Measurements from ENCODE around the gene C1QTNF1.

C1QTNF1 gene

DNA sequence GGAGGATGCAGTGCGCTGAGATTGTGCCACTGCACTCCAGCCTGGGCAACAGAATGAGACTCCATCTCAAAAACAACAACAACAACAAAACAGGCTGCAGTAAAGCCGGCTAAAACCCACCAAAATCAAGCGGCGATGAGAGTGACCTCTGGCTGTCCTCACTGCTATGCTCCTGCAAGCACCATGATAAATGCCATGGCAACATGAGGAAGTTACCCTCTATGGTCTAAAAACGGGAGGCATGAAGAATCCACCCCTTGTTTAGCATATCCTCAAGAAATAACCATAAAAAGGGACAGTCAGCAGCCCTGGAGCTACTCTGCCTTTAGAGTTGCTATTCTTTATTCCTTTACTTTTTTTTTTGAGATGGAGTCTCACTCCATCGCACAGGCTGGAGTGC, 35.8 kb upstream of the C1QTNF1 start:
- no peak for ATAC-seq
- no peak for DNase-seq
- H3K27ac Mint-ChIP-seq = no peak overlapping the region
- peaks cover 15% of the 10 kb centered on the region for H3K4me1 Mint-ChIP-seq
- no peaks in the 10 kb centered on the region for H3K9me3 Mint-ChIP-seq
- H3K36me3 Mint-ChIP-seq (ENCODE audit: low read depth) = peaks cover 19% of the 10 kb centered on the region
- no peaks in the 10 kb centered on the region for H3K27me3 Mint-ChIP-seq
- H3K4me3 Mint-ChIP-seq = no peak overlapping the region

DNA sequence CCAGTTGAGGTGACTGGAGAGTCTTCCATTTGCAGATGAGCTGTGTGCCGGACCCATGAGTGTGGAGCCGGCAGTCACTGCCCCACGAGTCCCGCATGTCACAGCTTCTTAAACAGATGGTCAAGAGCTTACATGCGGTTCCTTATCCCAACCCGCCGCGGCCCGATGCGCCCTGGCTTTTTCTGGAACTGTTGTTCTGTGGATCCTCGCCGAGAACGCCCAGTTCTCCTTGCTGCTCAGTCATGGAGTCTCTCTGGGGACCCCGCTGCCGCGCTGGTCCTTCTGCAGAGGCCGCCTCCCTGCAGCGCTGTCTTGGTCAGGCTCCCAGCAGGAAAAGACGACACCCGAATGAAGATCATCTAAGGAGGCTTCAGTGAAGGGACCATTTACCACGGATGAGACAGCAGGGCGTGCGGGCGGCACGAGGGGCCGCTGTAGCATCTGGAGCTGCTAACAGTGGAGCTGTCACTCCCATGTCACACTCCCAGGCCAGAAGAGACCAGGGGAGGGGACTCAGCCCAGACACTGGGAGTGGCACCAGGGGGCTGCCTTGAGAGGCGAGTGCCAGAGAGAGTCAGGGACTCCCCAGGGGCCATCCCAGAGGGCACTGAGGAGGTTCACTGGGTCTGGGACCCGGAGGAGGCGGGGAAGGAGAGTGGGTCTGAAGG, 33.5 kb upstream of the C1QTNF1 start:
- no peaks in the 10 kb centered on the region for H3K27me3 Mint-ChIP-seq
- H3K4me1 Mint-ChIP-seq = peaks cover 15% of the 10 kb centered on the region
- no peaks in the 10 kb centered on the region for H3K9me3 Mint-ChIP-seq
- no peak overlapping the region for H3K27ac Mint-ChIP-seq
- ATAC-seq (no peak), DNase-seq (no peak)
- H3K36me3 Mint-ChIP-seq (ENCODE audit: low read depth) = peaks cover 20% of the 10 kb centered on the region
- no peak overlapping the region for H3K4me3 Mint-ChIP-seq

DNA sequence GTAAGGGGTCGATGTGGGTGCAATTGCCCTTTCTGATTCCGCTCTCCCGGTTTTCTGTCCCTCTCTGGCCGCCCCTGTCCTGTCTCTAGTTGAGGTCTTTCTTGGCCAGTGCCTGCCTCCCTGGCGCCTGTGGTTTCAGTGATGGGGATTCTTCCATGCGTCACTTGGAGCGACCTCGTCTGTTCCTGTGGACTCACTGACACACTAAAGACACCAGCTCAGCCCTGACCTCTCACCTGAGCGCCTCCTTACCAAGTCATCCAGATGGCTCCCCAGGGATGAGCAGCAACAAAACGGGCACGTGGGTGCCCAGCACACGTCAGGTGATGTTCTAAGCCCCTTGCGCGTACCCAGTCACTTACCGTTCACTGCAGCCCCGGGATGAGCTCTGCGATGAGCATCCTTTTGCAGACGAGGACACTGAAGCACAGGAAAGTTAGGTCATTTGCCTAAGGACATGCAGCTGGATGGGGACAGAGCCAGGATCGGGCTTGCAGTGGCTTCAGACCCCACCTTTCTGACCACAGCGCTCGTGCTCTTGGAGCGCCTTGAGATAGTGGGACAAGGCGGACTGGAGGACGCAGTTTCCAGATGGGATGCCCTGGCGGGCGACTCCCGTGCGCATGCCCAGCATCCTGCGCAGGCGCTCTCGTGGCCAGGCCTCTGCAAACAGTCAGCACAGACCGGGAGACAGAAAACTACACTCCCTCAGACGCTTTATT, 32.8 kb upstream of the C1QTNF1 start:
- Mint-ChIP-seq H3K27ac (no peak overlapping the region), H3K36me3 (ENCODE audit: low read depth) (peaks cover 23% of the 10 kb centered on the region), H3K4me1 (peaks cover 10% of the 10 kb centered on the region), H3K4me3 (no peak overlapping the region), H3K27me3 (no peaks in the 10 kb centered on the region), H3K9me3 (no peaks in the 10 kb centered on the region)
- ATAC-seq (no peak), DNase-seq (no peak)

DNA sequence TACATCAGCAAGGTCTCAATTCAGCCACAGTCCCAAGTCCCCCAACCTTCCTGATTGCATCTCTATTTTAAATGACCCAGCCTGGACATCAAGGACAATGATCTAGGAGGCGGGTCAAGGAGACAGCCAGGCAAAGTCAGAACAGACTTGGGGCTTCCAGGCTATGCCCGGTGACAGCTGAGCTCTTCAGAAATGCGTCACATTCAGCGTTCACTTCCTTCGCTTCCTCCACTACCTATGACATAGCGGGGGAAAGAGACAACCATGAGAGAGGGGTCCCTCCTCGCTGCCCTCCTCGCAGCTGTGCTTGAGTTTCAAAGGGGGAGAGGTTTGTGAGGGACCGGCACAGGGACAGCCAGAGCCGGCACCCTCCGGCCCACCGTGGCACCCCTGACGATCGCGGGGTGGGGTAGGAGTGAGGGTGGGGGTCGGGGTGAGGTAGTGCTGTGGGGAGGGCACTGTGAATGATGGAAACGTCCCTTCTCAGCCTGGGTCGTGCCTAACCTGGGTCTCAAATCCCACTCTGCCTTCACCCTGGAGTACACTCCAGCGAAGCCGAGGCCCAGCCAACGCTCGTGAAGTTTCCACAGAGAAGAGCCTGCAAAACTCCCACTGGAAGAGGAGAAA, 31.9 kb upstream of the C1QTNF1 start:
- peaks cover 26% of the 10 kb centered on the region for H3K36me3 Mint-ChIP-seq (ENCODE audit: low read depth)
- ATAC-seq = no peak

GRCh38 chr17:78992542-78993212, 31.3 kb upstream of the C1QTNF1 start:
- H3K27me3 Mint-ChIP-seq = no peaks in the 10 kb centered on the region
- ATAC-seq = no peak
- H3K36me3 Mint-ChIP-seq (ENCODE audit: low read depth) = peaks cover 29% of the 10 kb centered on the region
- H3K4me3 Mint-ChIP-seq = no peak overlapping the region
- DNase-seq = no peak
- H3K27ac Mint-ChIP-seq = no peak overlapping the region
- H3K4me1 Mint-ChIP-seq = no peaks in the 10 kb centered on the region
- H3K9me3 Mint-ChIP-seq = no peaks in the 10 kb centered on the region

More for the DNA sequence above, 31.9 kb upstream of the C1QTNF1 start:
- Mint-ChIP-seq H3K27ac (no peak overlapping the region), H3K4me1 (peaks cover 2% of the 10 kb centered on the region), H3K27me3 (no peaks in the 10 kb centered on the region), H3K4me3 (no peak overlapping the region), H3K9me3 (no peaks in the 10 kb centered on the region)
- no peak for DNase-seq

DNA sequence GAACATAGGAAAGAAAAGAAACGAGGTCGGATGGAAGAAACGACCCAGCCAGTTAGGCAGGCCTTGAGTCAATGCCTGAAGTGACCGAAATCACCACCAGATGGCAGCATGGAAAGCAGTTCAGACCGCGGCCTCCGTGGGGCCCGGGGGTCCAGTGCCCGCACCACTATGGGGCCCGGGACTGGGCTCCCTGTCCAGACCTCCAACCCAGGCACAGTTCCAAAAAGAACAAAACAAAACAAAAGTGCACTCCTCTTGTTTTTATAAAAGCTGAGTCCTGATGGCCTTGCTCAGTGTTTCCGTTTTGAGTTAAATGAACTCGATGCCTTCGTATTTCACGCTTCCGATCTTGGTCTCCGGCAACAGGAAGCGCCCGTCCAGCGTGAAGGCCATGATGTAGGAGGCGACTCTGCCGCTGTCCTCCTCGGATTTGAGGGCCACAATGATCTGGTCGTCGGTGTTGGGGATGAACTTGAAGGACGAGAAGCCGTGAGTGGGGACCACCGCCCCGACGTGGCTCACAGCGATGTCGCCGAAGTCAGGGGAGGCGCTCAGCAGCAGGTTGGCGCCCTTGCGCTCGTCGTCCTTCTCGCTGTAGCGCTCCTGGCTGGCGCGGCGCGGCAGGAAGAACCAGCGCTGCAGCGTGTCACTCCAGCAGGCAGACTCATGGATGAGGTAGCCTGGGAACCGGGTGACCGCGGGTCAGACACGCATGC, 30.6 kb upstream of the C1QTNF1 start:
- peak; percentile 68 for DNase-seq
- no peaks in the 10 kb centered on the region for H3K9me3 Mint-ChIP-seq
- peaks cover 30% of the 10 kb centered on the region for H3K36me3 Mint-ChIP-seq (ENCODE audit: low read depth)
- H3K4me3 Mint-ChIP-seq = no peak overlapping the region
- H3K27me3 Mint-ChIP-seq = no peaks in the 10 kb centered on the region
- H3K4me1 Mint-ChIP-seq = no peaks in the 10 kb centered on the region
- no peak overlapping the region for H3K27ac Mint-ChIP-seq
- no peak for ATAC-seq

- H3K9me3 Mint-ChIP-seq = no peaks in the 10 kb centered on the region
- H3K36me3 Mint-ChIP-seq (ENCODE audit: low read depth) = peaks cover 30% of the 10 kb centered on the region
- no peaks in the 10 kb centered on the region for H3K4me1 Mint-ChIP-seq
- no peak overlapping the region for H3K27ac Mint-ChIP-seq
- no peaks in the 10 kb centered on the region for H3K27me3 Mint-ChIP-seq
- no peak overlapping the region for H3K4me3 Mint-ChIP-seq
- ATAC-seq (no peak), DNase-seq (no peak)
Observed at GRCh38 chr17:78993981-78994671, 29.8 kb upstream of the C1QTNF1 start.

DNA sequence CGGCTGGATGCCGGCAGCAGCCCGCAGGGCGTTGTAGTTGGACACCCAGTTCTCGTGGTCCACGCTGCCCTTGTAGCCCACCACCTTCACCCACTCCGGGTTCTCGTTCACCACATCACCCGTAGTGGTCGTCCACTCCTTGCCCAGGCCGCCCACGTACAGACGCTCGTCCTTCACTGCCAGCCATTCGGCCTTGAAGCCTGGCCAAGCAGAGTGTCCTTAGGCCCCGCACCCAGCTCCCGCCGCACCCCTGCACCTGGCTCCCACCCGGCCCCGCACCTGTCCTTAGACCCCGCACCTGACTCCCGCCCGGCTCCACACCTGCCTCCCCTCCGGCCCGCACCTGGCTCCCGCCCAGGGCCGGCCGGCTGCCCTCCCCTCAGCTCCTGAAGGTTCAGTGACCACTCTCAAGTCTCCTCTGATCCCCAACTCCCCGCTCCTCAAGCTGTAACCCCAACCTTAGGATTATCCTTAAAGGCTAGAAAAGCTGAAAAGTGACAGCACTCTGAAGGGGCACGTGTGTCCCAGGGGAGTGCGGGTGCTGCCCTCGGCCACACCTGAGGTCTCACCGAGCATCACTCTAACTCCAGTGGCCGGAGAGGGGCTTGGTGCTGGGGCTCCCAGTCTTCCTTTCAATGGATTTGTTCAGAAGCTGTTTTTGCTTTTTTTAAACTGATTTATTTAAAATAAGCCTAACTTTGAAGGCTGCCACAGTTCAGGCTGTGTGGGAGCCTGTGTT, 28.8 kb upstream of the C1QTNF1 start:
- DNase-seq (no peak), ATAC-seq (no peak)
- H3K27ac Mint-ChIP-seq = no peak overlapping the region
- H3K27me3 Mint-ChIP-seq = no peaks in the 10 kb centered on the region
- H3K36me3 Mint-ChIP-seq (ENCODE audit: low read depth) = peaks cover 28% of the 10 kb centered on the region
- no peaks in the 10 kb centered on the region for H3K4me1 Mint-ChIP-seq
- H3K9me3 Mint-ChIP-seq = no peaks in the 10 kb centered on the region
- no peak overlapping the region for H3K4me3 Mint-ChIP-seq

DNA sequence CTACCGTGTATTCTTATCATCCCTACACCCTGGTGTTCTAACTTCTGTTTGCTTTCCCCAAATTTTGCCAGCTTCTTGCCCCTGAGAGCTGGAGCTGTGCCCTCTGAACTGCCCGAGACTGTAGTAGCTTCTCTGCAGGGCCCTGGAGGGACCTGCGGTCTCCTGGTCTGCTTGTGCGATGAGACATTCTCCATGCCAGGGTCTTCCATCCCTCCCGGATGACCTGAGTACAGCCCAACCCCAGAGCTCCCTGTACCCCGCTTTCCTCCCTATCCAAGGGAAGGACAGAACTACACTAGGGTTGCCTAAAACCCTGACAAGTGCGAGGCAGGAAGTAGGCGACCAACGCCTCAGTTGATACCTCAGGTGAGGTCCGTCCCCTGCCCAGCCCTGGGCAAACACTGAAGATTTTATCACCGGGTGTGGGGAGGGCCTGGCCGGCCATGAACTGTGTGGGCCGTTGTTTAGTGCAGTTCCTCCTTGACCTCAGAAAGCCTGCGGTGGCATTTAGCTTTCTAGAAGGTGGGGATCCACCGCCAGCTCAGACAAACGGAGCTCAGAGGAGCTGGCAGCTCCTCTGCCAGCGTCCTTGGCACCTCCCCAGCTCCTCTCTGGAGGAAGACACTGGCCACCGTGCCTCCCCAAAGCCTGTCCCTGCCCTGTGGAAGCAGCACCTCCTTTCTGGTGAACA, 28.1 kb upstream of the C1QTNF1 start:
- Mint-ChIP-seq H3K36me3 (ENCODE audit: low read depth) (peaks cover 28% of the 10 kb centered on the region), H3K27ac (no peak overlapping the region), H3K27me3 (no peaks in the 10 kb centered on the region), H3K9me3 (no peaks in the 10 kb centered on the region), H3K4me1 (no peaks in the 10 kb centered on the region), H3K4me3 (no peak overlapping the region)
- ATAC-seq (no peak), DNase-seq (no peak)

DNA sequence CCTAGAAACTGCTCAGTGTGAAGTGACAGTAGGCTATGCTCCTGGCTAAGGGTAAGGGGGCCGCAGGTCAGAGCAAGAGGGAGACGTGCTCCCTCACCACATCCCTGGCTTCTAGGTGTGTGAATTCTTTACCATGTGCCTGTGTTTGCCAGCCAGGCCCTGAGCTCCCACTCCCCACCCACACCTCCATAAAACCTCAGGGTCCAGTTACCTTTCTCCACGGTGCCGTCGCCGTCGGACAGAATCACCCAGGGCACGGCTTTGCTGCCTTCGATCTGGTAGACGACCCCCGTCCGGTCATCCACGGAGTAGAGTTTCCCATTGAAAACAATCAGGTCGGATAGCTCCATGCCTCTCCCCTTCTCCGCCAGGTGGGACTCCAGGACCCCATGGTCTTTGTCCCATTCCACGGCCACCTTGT, 27.2 kb upstream of the C1QTNF1 start:
- Mint-ChIP-seq H3K27me3 (no peaks in the 10 kb centered on the region), H3K4me3 (no peak overlapping the region), H3K4me1 (no peaks in the 10 kb centered on the region), H3K9me3 (no peaks in the 10 kb centered on the region), H3K27ac (no peak overlapping the region), H3K36me3 (ENCODE audit: low read depth) (peaks cover 21% of the 10 kb centered on the region)
- DNase-seq (no peak), ATAC-seq (no peak)

DNA sequence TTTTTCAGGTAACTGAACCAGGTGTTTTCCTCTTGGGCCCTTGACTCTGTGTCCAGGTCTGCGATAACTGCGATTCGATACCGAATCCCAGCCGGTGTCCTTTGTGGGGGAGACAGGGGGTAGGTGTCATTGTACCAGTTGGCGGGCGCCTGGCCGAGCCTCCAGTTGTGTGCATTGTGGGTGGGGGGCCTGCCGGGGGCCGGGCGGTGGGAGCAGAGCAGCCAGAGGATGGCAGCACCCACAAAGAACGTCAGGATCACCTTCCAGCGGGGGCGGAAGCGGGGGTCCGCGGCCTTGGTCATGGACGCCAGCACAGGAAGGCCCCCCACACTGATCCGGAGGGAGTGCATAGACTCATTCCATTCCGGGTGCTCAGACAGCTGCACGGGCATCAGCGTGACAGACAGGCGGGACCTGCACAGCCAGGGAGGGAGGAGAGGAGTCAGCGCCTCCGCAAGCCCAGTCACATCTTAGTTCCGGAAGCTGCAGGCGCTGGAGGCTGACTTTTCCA, 26.7 kb upstream of the C1QTNF1 start:
- Mint-ChIP-seq H3K4me1 (no peaks in the 10 kb centered on the region), H3K27me3 (no peaks in the 10 kb centered on the region), H3K9me3 (no peaks in the 10 kb centered on the region), H3K27ac (no peak overlapping the region), H3K4me3 (no peak overlapping the region), H3K36me3 (ENCODE audit: low read depth) (peaks cover 21% of the 10 kb centered on the region)
- no peak for ATAC-seq
- no peak for DNase-seq

GRCh38 chr17:78997881-78998280, 26.1 kb upstream of the C1QTNF1 start:
- Mint-ChIP-seq H3K27me3 (no peaks in the 10 kb centered on the region), H3K4me1 (no peaks in the 10 kb centered on the region), H3K4me3 (no peak overlapping the region), H3K9me3 (no peaks in the 10 kb centered on the region), H3K36me3 (ENCODE audit: low read depth) (peaks cover 20% of the 10 kb centered on the region), H3K27ac (no peak overlapping the region)
- no peak for ATAC-seq
- no peak for DNase-seq

Data from activated naive CD8-positive, alpha-beta T cell treated with anti-CD3 and anti-CD28 coated beads, Interleukin-2, amount 50 U/mL, for 24 hours (primary cell).